Trophoblast cell (in vitro differentiated cells and primary cell): ENCODE data around the gene LRRC27.
"Not testable (repeated sequence)": the region's sequence is repeated elsewhere in the genome, so short reads cannot be mapped to it uniquely, and the experiment has no call there.

Source experiments
- DNase-seq, 2 donors: peaks; one replicate each; pipeline ENCODE4 v3.0.0-alpha.2; 2016
- H2AFZ ChIP-seq: 2 replicates; pipeline ENCODE4 v1.6.1; 2013; ENCODE audit warnings: low read length, moderate library complexity, mild to moderate bottlenecking; ENCODE audit not compliant: insufficient read depth, poor library complexity
- H2AK5ac ChIP-seq: 2 replicates; pipeline ENCODE4 v1.6.1; 2013; ENCODE audit warnings: mild to moderate bottlenecking, low read length
- H2BK120ac ChIP-seq: 2 replicates; pipeline ENCODE4 v1.6.1; 2013; ENCODE audit warnings: low read length, mild to moderate bottlenecking, moderate library complexity; ENCODE audit not compliant: insufficient read depth, poor library complexity
- H2BK12ac ChIP-seq: 2 replicates; pipeline ENCODE4 v1.6.1; 2013; ENCODE audit warnings: mild to moderate bottlenecking, low read length, moderate library complexity
- H2BK5ac ChIP-seq: 2 replicates; pipeline ENCODE4 v1.6.1; 2013; ENCODE audit warnings: low read length, low read depth, moderate library complexity, mild to moderate bottlenecking; ENCODE audit not compliant: poor library complexity
- H3K14ac ChIP-seq: 2 replicates; pipeline ENCODE4 v1.6.1; 2013; ENCODE audit warnings: mild to moderate bottlenecking, low read length
- H3K18ac ChIP-seq: 2 replicates; pipeline ENCODE4 v1.6.1; 2013; ENCODE audit warnings: mild to moderate bottlenecking, low read length
- H3K23ac ChIP-seq: 2 replicates; pipeline ENCODE4 v1.6.1; 2013; ENCODE audit warnings: low read length
- H3K27ac ChIP-seq: 2 replicates; pipeline ENCODE4 v1.5.1; 2013; ENCODE audit warnings: low read depth, mild to moderate bottlenecking, inconsistent platforms, low read length, moderate library complexity
- H3K27me3 ChIP-seq: 2 replicates; pipeline ENCODE4 v1.6.1; 2013; ENCODE audit warnings: inconsistent platforms, mild to moderate bottlenecking, low read length, moderate library complexity; ENCODE audit not compliant: insufficient read depth
- H3K36me3 ChIP-seq, 2 experiments: 1 replicate in 1 of 2; 2 replicates in 1 of 2; pipeline ENCODE4 v1.6.1; 2013; ENCODE audit warnings: low read length in 2 of 2, mild to moderate bottlenecking in 2 of 2, moderate library complexity in 1 of 2; ENCODE audit not compliant: insufficient read depth in 2 of 2, control insufficient read depth in 1 of 2
- H3K4ac ChIP-seq: 2 replicates; pipeline ENCODE4 v1.6.1; 2013; ENCODE audit warnings: low read depth, mild to moderate bottlenecking, low read length, moderate library complexity
- H3K4me1 ChIP-seq, 2 experiments: 1 replicate in 1 of 2; 2 replicates in 1 of 2; pipeline ENCODE4 v1.6.1; 2013; ENCODE audit warnings: low read length in 2 of 2, mild to moderate bottlenecking in 2 of 2, moderate library complexity in 1 of 2; ENCODE audit not compliant: insufficient read depth in 2 of 2, control insufficient read depth in 1 of 2
- H3K4me2 ChIP-seq: 2 replicates; pipeline ENCODE4 v1.6.1; 2013; ENCODE audit warnings: inconsistent platforms, mild to moderate bottlenecking, low read length, moderate library complexity
- H3K4me3 ChIP-seq: 2 replicates; pipeline ENCODE4 v1.5.1; 2013; ENCODE audit warnings: mild to moderate bottlenecking, low read depth, low read length, inconsistent platforms
- H3K79me1 ChIP-seq: one replicate; pipeline ENCODE4 v1.6.1; 2013; ENCODE audit warnings: low read length
- H3K79me2 ChIP-seq: 2 replicates; pipeline ENCODE4 v1.6.1; 2013; ENCODE audit warnings: low read length, mild to moderate bottlenecking; ENCODE audit not compliant: control insufficient read depth, insufficient read depth, poor library complexity
- H3K9ac ChIP-seq: 2 replicates; pipeline ENCODE4 v1.6.1; 2013; ENCODE audit warnings: mild to moderate bottlenecking, low read length
- H3K9me3 ChIP-seq: 2 replicates; pipeline ENCODE4 v1.6.1; 2013; ENCODE audit warnings: low read depth, mild to moderate bottlenecking, control low read depth, inconsistent platforms, low read length; ENCODE audit not compliant: insufficient read depth
- H4K12ac ChIP-seq: 2 replicates; pipeline ENCODE4 v1.6.1; 2013; ENCODE audit warnings: low read depth, mild to moderate bottlenecking, low read length, moderate library complexity
- H4K8ac ChIP-seq: 2 replicates; pipeline ENCODE4 v1.6.1; 2013; ENCODE audit warnings: low read depth, mild to moderate bottlenecking, low read length, moderate library complexity
- H4K91ac ChIP-seq: one replicate; pipeline ENCODE4 v1.6.1; 2013; ENCODE audit warnings: low read depth, mild to moderate bottlenecking, low read length, moderate library complexity
- WGBS: extraction: QIAGEN DNeasy Blood & Tissue Kit; methylation state at CpG from one replicate; pipeline ENCODE4 v1.1.7; 2013; ENCODE audit warnings: missing lambda C conversion rate; ENCODE audit not compliant: insufficient read length, insufficient coverage; ENCODE audit errors: extremely low coverage; 5-methylcytosine and 5-hydroxymethylcytosine counted together

LRRC27 gene

GRCh38 chr10:132314336-132314735 lies 17.7 kb upstream of the LRRC27 start:
- H3K36me3 ChIP-seq, result no peaks in the 10 kb centered on the region
- H4K8ac ChIP-seq, result no peak overlapping the region
- H3K4me1 ChIP-seq, result no peaks in the 10 kb centered on the region
- H2BK5ac ChIP-seq, result no peak overlapping the region
- no peak overlapping the region for H3K14ac ChIP-seq
- no peak overlapping the region for H3K23ac ChIP-seq
- peaks cover 3% of the 10 kb centered on the region for H3K9me3 ChIP-seq
- no peak overlapping the region for H2BK120ac ChIP-seq
- H3K4me2 ChIP-seq, result no peak overlapping the region
- no CpG with 5 or more reads among the region's 4 CpGs for WGBS
- no peak overlapping the region for H2BK12ac ChIP-seq
- peaks cover 7% of the 10 kb centered on the region for H3K27me3 ChIP-seq
- H3K4ac ChIP-seq, result no peak overlapping the region
- H4K91ac ChIP-seq, result no peak overlapping the region
- no peak overlapping the region for H3K9ac ChIP-seq
- H2AK5ac ChIP-seq, result no peak overlapping the region
- no peak for DNase-seq
- no peak overlapping the region for H3K4me3 ChIP-seq
- no peak overlapping the region for H2AFZ ChIP-seq
- H3K79me1 ChIP-seq, result no peaks in the 10 kb centered on the region
- no peak overlapping the region for H3K18ac ChIP-seq
- H3K79me2 ChIP-seq, result no peaks in the 10 kb centered on the region
- H4K12ac ChIP-seq, result no peak overlapping the region
- H3K27ac ChIP-seq, result no peak overlapping the region

- not testable (repeated sequence) for H2BK120ac ChIP-seq, H2AFZ ChIP-seq, H3K4me3 ChIP-seq, H3K36me3 ChIP-seq, H2BK12ac ChIP-seq, H4K12ac ChIP-seq, H4K8ac ChIP-seq, H3K14ac ChIP-seq, H2BK5ac ChIP-seq, H3K23ac ChIP-seq, H3K79me1 ChIP-seq, H4K91ac ChIP-seq, H3K9me3 ChIP-seq, H3K27ac ChIP-seq, H3K27me3 ChIP-seq, H3K9ac ChIP-seq, H3K4me2 ChIP-seq, H3K4me1 ChIP-seq, H2AK5ac ChIP-seq, H3K4ac ChIP-seq, H3K79me2 ChIP-seq, DNase-seq, H3K18ac ChIP-seq
- no CpG with 5 or more reads among the region's 8 CpGs for WGBS
These were observed 17.1 kb upstream of the LRRC27 start for GRCh38 chr10:132314881-132315280.

DNA sequence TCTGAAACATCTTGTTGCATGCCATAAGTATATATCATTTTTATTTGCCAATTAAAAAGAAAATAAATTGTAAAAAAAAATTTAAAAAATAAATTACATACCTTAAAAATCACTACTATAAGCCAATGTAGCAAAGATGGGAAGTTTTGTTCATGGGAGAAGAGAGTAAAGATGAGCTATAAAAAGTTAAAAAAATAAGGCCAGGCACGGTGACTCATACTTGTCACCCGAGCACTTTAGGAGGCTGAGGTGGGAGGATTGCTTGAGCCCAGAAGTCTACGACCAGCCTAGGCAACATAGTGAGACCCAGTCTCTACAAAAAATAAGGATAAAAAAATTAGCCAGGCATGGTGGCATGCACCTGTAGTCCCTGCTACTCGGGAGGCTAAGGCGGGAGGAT lies 15.9 kb upstream of the LRRC27 start:
- no peaks in the 10 kb centered on the region for H3K9me3 ChIP-seq
- no peak overlapping the region for H2BK5ac ChIP-seq
- no peaks in the 10 kb centered on the region for H3K27me3 ChIP-seq
- no peak overlapping the region for H3K18ac ChIP-seq
- H2BK12ac ChIP-seq, result no peak overlapping the region
- H2BK120ac ChIP-seq, result no peak overlapping the region
- no peak overlapping the region for H3K9ac ChIP-seq
- no peak overlapping the region for H3K14ac ChIP-seq
- DNase-seq, result no peak
- no peak overlapping the region for H2AFZ ChIP-seq
- H4K8ac ChIP-seq, result no peak overlapping the region
- H4K12ac ChIP-seq, result no peak overlapping the region
- H4K91ac ChIP-seq, result no peak overlapping the region
- no peak overlapping the region for H3K27ac ChIP-seq
- peaks cover 0 to 4% of the 10 kb centered on the region in 2 experiments for H3K4me1 ChIP-seq
- no peaks in the 10 kb centered on the region for H3K79me1 ChIP-seq
- H3K36me3 ChIP-seq, result no peaks in the 10 kb centered on the region
- H3K4me2 ChIP-seq, result no peak overlapping the region
- no peak overlapping the region for H3K4me3 ChIP-seq
- H2AK5ac ChIP-seq, result no peak overlapping the region
- no CpG with 5 or more reads among the region's 5 CpGs for WGBS
- H3K23ac ChIP-seq, result no peak overlapping the region
- no peaks in the 10 kb centered on the region for H3K79me2 ChIP-seq
- no peak overlapping the region for H3K4ac ChIP-seq

GRCh38 chr10:132317477-132317876 lies 14.5 kb upstream of the LRRC27 start:
- not testable (repeated sequence) for H3K36me3 ChIP-seq, H3K14ac ChIP-seq, H4K12ac ChIP-seq, H3K4me2 ChIP-seq, H3K4ac ChIP-seq, H3K27ac ChIP-seq, H3K23ac ChIP-seq, H2BK5ac ChIP-seq, H2BK12ac ChIP-seq, H3K4me1 ChIP-seq, H2AFZ ChIP-seq, H3K18ac ChIP-seq, H3K9ac ChIP-seq, H2BK120ac ChIP-seq, H2AK5ac ChIP-seq, H3K79me2 ChIP-seq, H3K79me1 ChIP-seq, H3K4me3 ChIP-seq, H3K9me3 ChIP-seq, H4K91ac ChIP-seq, H3K27me3 ChIP-seq, H4K8ac ChIP-seq
- DNase-seq, result peak in 1 of 2 donors; percentile 11
- WGBS, result no CpG with 5 or more reads among the region's 6 CpGs
